K562 (cell line): ENCODE measurements around the gene ODAD3. TPM values are rescaled to one million over a fixed set of nuclear protein-coding genes. Genes with fewer than 3 reads are reported as not detected.

Source experiments
- CC2D1A ChIP-seq: fragments of 450-650 bp; IDR thresholded peaks from 2 replicates; pipeline ENCODE4 v1.6.1; 2017; ENCODE audit warnings: mild to moderate bottlenecking
- ETV5 ChIP-seq: sonication (generic); formaldehyde crosslinking; IDR thresholded peaks from 2 replicates; pipeline ENCODE4 v1.4.0; 2020; ENCODE audit warnings: low read depth, mild to moderate bottlenecking, missing genetic modification reagents
- FOS ChIP-seq: IDR thresholded peaks from 3 replicates; pipeline ENCODE4 v1.6.1; 2011; ENCODE audit not compliant: insufficient read length; ENCODE audit errors: extremely low read depth
- FOSL1 ChIP-seq: fragments of 200-800 bp; sonication (Bioruptor generic); conservative IDR thresholded peaks from 2 replicates; pipeline ENCODE4 v1.6.1; 2016; ENCODE audit warnings: missing genetic modification characterization, missing compliant biosample characterization
- FOXA1 ChIP-seq: fragments of 450-650 bp; IDR thresholded peaks from 2 replicates; pipeline ENCODE4 v1.6.1; 2016; ENCODE audit warnings: mild to moderate bottlenecking, borderline replicate concordance
- HNRNPUL1 ChIP-seq: fragments of 200-400 bp; formaldehyde crosslinking; IDR thresholded peaks from 2 replicates; pipeline ENCODE4 v1.6.1; 2017; ENCODE audit warnings: low read length
- KAT7 ChIP-seq: sonication (generic); formaldehyde crosslinking; IDR thresholded peaks from 2 replicates; pipeline ENCODE4 v1.8.0; 2022; ENCODE audit warnings: missing genetic modification reagents, mild to moderate bottlenecking, borderline replicate concordance
- MYNN ChIP-seq, 2 experiments: sonication (generic); formaldehyde crosslinking in 1 of 2; IDR thresholded peaks; 2 replicates each; pipeline versions ENCODE4 v1.5.0 to v1.6.1; 2016 to 2020; ENCODE audit warnings: antibody characterized with exemption in 1 of 2, missing genetic modification reagents in 1 of 2
- NCOA1 ChIP-seq: fragments of 450-650 bp; IDR thresholded peaks from 2 replicates; pipeline ENCODE4 v1.6.1; 2016; ENCODE audit warnings: low read depth
- NELFE ChIP-seq: IDR thresholded peaks from 2 replicates; pipeline ENCODE4 v1.6.1; 2011; ENCODE audit warnings: mild to moderate bottlenecking; ENCODE audit not compliant: insufficient read depth, insufficient read length
- PREB ChIP-seq: sonication (generic); formaldehyde crosslinking; IDR thresholded peaks from 2 replicates; pipeline ENCODE4 v1.8.1; 2023; ENCODE audit warnings: mild to moderate bottlenecking, missing genetic modification reagents
- PRMT5 ChIP-seq: sonication (generic); formaldehyde crosslinking; IDR thresholded peaks from 2 replicates; pipeline ENCODE4 v1.5.0; 2020; ENCODE audit warnings: missing genetic modification reagents
- RFX5 ChIP-seq: IDR thresholded peaks from 2 replicates; pipeline ENCODE4 v1.6.1; 2011; ENCODE audit warnings: low read depth, mild to moderate bottlenecking, improper control_type of control experiment, low read length
- SMARCE1 ChIP-seq: fragments of 450-650 bp; IDR thresholded peaks from 2 replicates; pipeline ENCODE4 v1.7.1; 2016; ENCODE audit warnings: mild to moderate bottlenecking
- SRSF3 ChIP-seq: fragments of 200-400 bp; formaldehyde crosslinking; IDR thresholded peaks from 2 replicates; pipeline ENCODE4 v1.6.1; 2016; ENCODE audit warnings: mild to moderate bottlenecking, low read length, moderate library complexity; ENCODE audit not compliant: insufficient read depth
- TAL1 ChIP-seq: fragments of 450-650 bp; IDR thresholded peaks from 2 replicates; pipeline ENCODE4 v1.6.1; 2016; ENCODE audit warnings: mild to moderate bottlenecking
- TFAM ChIP-seq: fragments of 250-450 bp; sonication (Bioruptor Pico); conservative IDR thresholded peaks from 2 replicates; pipeline ENCODE4 v1.5.0; 2021; ENCODE audit warnings: mild to moderate bottlenecking, moderate library complexity
- USF2 ChIP-seq: sonication (generic); formaldehyde crosslinking; IDR thresholded peaks from 2 replicates; pipeline ENCODE4 v1.5.0; 2020; ENCODE audit warnings: missing genetic modification reagents
- ZNF197 ChIP-seq: fragments of 200-800 bp; sonication (Bioruptor generic); IDR thresholded peaks from 2 replicates; pipeline ENCODE4 v1.6.1; 2016; ENCODE audit warnings: low read depth, missing genetic modification characterization, missing compliant biosample characterization
- ZNF23 ChIP-seq: fragments of 250-450 bp; sonication (Bioruptor Pico); IDR thresholded peaks from 2 replicates; pipeline ENCODE4 v1.4.0; 2020; ENCODE audit warnings: mild to moderate bottlenecking
- ZNF347 ChIP-seq: fragments of 450-650 bp; formaldehyde crosslinking; IDR thresholded peaks from 2 replicates; pipeline ENCODE4 v1.4.0; 2020; ENCODE audit warnings: low read depth, mild to moderate bottlenecking, moderate library complexity
- ZNF57 ChIP-seq: fragments of 450-650 bp; formaldehyde crosslinking; IDR thresholded peaks from 2 replicates; pipeline ENCODE4 v1.4.0; 2020; ENCODE audit warnings: mild to moderate bottlenecking, moderate library complexity
- ZNF584 ChIP-seq: fragments of 200-800 bp; sonication (Bioruptor generic); IDR thresholded peaks from 2 replicates; pipeline ENCODE4 v1.6.1; 2016; ENCODE audit warnings: low read depth, mild to moderate bottlenecking, missing genetic modification characterization, missing compliant biosample characterization
- ZNF707 ChIP-seq: fragments of 250-450 bp; sonication (Bioruptor Pico); conservative IDR thresholded peaks from 2 replicates; pipeline ENCODE4 v1.8.0; 2022; ENCODE audit warnings: inconsistent platforms, mild to moderate bottlenecking, moderate library complexity
- ZSCAN32 ChIP-seq: fragments of 450-650 bp; formaldehyde crosslinking; IDR thresholded peaks from 2 replicates; pipeline ENCODE4 v1.4.0; 2020; ENCODE audit warnings: mild to moderate bottlenecking, moderate library complexity
- polyA plus RNA-seq, 8 experiments: library from polyadenylated mRNA; depleted of rRNA in 4 of 8; stranded (reverse) in 5 of 8; unstranded in 3 of 8; fragments of >200 nt; fragmentation: Nextera tagmentation in 2 of 8; fragmentation: Illumina TruSeq in 1 of 8; extraction: Ambion mirVana in 2 of 8; extraction: Trizol in 1 of 8; gene quantifications; 2 replicates each; pipeline versions ENCODE4 v1.2.1 to v1.2.3, GENCODE V29; 2011 to 2014; ENCODE audit warnings: inconsistent platforms in 1 of 8, missing spikeins in 1 of 8
- total RNA-seq, 7 experiments: library from RNA; depleted of rRNA in 6 of 7; stranded (reverse); fragments of >200 nt in 6 of 7; fragmentation: Illumina TruSeq in 2 of 7; extraction: Trizol in 2 of 7; gene quantifications; 2 replicates each; pipeline versions ENCODE4 v1.2.1 to v1.2.3, GENCODE V29; 2011 to 2021; ENCODE audit warnings: low replicate concordance in 1 of 7
- TF ChIP-seq, protein P1 (sequence below): IDR thresholded peaks from 2 replicates; pipeline ENCODE4 v1.6.1; 2016; ENCODE audit warnings: missing genetic modification characterization, missing compliant biosample characterization

ODAD3 gene
- total and polyA plus RNA-seq, 9 of the 15 experiments (the other 6 are each of a cell fraction or from before 2014, with no cell fraction given): 0.07 to 0.72 (median 0.14) TPM; not detected in 2

- no peak for TF ChIP-seq PREB (CRISPR knock-in tag)
- TF ChIP-seq ZNF57 (CRISPR knock-in tag): no peak
- TF ChIP-seq ZNF347 (CRISPR knock-in tag): no peak
- no peak for TF ChIP-seq ZNF23 (CRISPR knock-in tag)
- TF ChIP-seq CC2D1A: peak; percentile 60; the same call in 1 of the 2 replicates
- no peak; the same call in 1 of the 2 replicates for TF ChIP-seq NCOA1
- no peak for TF ChIP-seq ZSCAN32 (CRISPR knock-in tag)
- no peak for TF ChIP-seq TFAM (CRISPR knock-in tag)
- peak; percentile 23; the same call in 1 of the 2 replicates for TF ChIP-seq ETV5
- 0 out of 2 replicates have a peak, but pooled peaks have one; percentile 20 for TF ChIP-seq SMARCE1
- no peak for TF ChIP-seq ZNF197 (CRISPR knock-in tag)
- TF ChIP-seq ZNF584 (CRISPR knock-in tag): no peak
- no peak for TF ChIP-seq KAT7 (CRISPR knock-in tag)
- TF ChIP-seq SRSF3: no peak
- no peak for TF ChIP-seq HNRNPUL1
- TF ChIP-seq FOS: no peak
- no peak for TF ChIP-seq PRMT5 (CRISPR knock-in tag)
- peak; percentile 40 for TF ChIP-seq FOSL1 (tag)
- TF ChIP-seq ZNF707 (CRISPR knock-in tag): no peak
- no peak for TF ChIP-seq NELFE
- peak; percentile 78 for TF ChIP-seq MYNN (IDR thresholded peaks at IDR 0.05)
- no peak for TF ChIP-seq MYNN (CRISPR knock-in tag; IDR thresholded peaks at IDR 0.05)
- TF ChIP-seq USF2 (CRISPR knock-in tag): no peak
- TF ChIP-seq, protein P1, sequence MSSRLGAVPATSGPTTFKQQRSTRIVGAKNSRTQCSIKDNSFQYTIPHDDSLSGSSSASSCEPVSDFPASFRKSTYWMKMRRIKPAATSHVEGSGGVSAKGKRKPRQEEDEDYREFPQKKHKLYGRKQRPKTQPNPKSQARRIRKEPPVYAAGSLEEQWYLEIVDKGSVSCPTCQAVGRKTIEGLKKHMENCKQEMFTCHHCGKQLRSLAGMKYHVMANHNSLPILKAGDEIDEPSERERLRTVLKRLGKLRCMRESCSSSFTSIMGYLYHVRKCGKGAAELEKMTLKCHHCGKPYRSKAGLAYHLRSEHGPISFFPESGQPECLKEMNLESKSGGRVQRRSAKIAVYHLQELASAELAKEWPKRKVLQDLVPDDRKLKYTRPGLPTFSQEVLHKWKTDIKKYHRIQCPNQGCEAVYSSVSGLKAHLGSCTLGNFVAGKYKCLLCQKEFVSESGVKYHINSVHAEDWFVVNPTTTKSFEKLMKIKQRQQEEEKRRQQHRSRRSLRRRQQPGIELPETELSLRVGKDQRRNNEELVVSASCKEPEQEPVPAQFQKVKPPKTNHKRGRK (tag): no peak
- TF ChIP-seq FOXA1: no peak
- TF ChIP-seq RFX5: no peak
- peak; percentile 48 for TF ChIP-seq TAL1
These were observed 51.8 kb downstream of the ODAD3 start (continued) for GRCh38 chr19:11382898-11383705.
